Panc1 (cell line): ENCODE data around the gene ADCY7. TPM values are rescaled to one million over a fixed set of nuclear protein-coding genes. Genes with fewer than 3 reads are reported as not detected.

Experiments used
- ATAC-seq: fragments of 200-7000 bp; cut with Tn5 transposase; 2 replicates; pipeline ENCODE4 v1.9.1; 2020; ENCODE audit warnings: mild to moderate bottlenecking, moderate library complexity
- BruUV-seq: library from RNA; stranded (reverse); fragments of 400-500 nt; replicated peaks from 2 replicates; lab custom pipeline; 2021; lab: Mats Ljungman, UMichigan
- CTCF ChIA-PET: fragments of 300-600 bp; sonication (Branson Sonifier 250); formaldehyde crosslinking; loops from one replicate; lab custom pipeline; 2022; ENCODE audit warnings: antibody characterized with exemption; lab: Charles Lee
- POLR2A ChIA-PET: fragments of 300-600 bp; sonication (Branson Sonifier 250); formaldehyde crosslinking; loops from one replicate; lab custom pipeline; 2022; ENCODE audit warnings: antibody characterized with exemption; lab: Charles Lee
- DNase-seq: peaks from one replicate; pipeline ENCODE4 v3.0.0-alpha.2; 2010; ENCODE audit warnings: low read depth, low spot score
- H3K27ac ChIP-seq: 2 replicates; pipeline ENCODE4 v1.5.1; 2011; ENCODE audit warnings: mild to moderate bottlenecking, low read length, inconsistent platforms
- H3K27me3 ChIP-seq: fragments of 200-500 bp; sonication (Bioruptor generic); 2 replicates; pipeline ENCODE4 v1.6.0; 2014; ENCODE audit warnings: low read length, inconsistent platforms; ENCODE audit not compliant: control insufficient read depth, insufficient read depth
- H3K36me3 ChIP-seq: fragments of 200-500 bp; sonication (Bioruptor generic); 2 replicates; pipeline ENCODE4 v1.5.1; 2014; ENCODE audit warnings: inconsistent platforms, mild to moderate bottlenecking, low read length, moderate library complexity; ENCODE audit not compliant: control insufficient read depth, insufficient read depth
- H3K4me1 ChIP-seq: 2 replicates; pipeline ENCODE4 v1.5.1; 2011; ENCODE audit warnings: inconsistent platforms, mild to moderate bottlenecking, low read length, moderate library complexity; ENCODE audit not compliant: control insufficient read depth, insufficient read depth
- H3K4me3 ChIP-seq, 2 experiments: 2 replicates each; pipeline ENCODE4 v1.5.1; 2011 to 2012; ENCODE audit warnings: low read depth in 2 of 2, low read length in 2 of 2, mild to moderate bottlenecking in 2 of 2, inconsistent platforms in 1 of 2, moderate library complexity in 1 of 2
- H3K9me3 ChIP-seq: fragments of 200-500 bp; sonication (Bioruptor generic); 2 replicates; pipeline ENCODE4 v1.5.1; 2014; ENCODE audit warnings: low read depth, mild to moderate bottlenecking, inconsistent platforms, low read length, moderate library complexity; ENCODE audit not compliant: control insufficient read depth, insufficient read depth
- POLR2AphosphoS5 ChIP-seq: IDR thresholded peaks from 2 replicates; pipeline ENCODE4 v1.6.1; 2012; ENCODE audit warnings: mild to moderate bottlenecking, low read depth, low read length, moderate library complexity
- SIN3A ChIP-seq: IDR thresholded peaks from 2 replicates; pipeline ENCODE4 v1.6.1; 2012; ENCODE audit warnings: low read depth, mild to moderate bottlenecking, low read length, moderate library complexity, borderline replicate concordance; ENCODE audit not compliant: insufficient read depth
- TCF7L2 ChIP-seq: IDR thresholded peaks from 2 replicates; pipeline ENCODE4 v1.6.1; 2011; ENCODE audit warnings: mild to moderate bottlenecking, low read depth, low read length, inconsistent platforms
- in situ Hi-C: cut with HindIII; loops from 2 replicates; pipeline ENCODE4 v1.10.0; 2016; ENCODE audit warnings: low sequenced_read_pairs, low pct_unique_long_range_greater_than_20kb
- intact Hi-C: fragments of 100-400 bp; cut with micrococcal nuclease; formaldehyde crosslinking; loops from one replicate; pipeline ENCODE4 v1.10.0; 2022; ENCODE audit not compliant: unreplicated experiment
- total RNA-seq: library from RNA; stranded (reverse); gene quantifications from one replicate; pipeline ENCODE4 v1.2.1, GENCODE V29; 2021; ENCODE audit not compliant: unreplicated experiment
- TF ChIP-seq, protein P1 (sequence below): fragments of 450-650 bp; IDR thresholded peaks from 2 replicates; pipeline ENCODE4 v1.5.1; 2017; ENCODE audit warnings: mild to moderate bottlenecking
- TF ChIP-seq, protein P2 (sequence below), 2 experiments: IDR thresholded peaks; 2 replicates each; pipeline ENCODE4 v1.6.1; 2011 to 2012; ENCODE audit warnings: low read depth in 2 of 2, control low read depth in 1 of 2, low read length in 1 of 2, mild to moderate bottlenecking in 1 of 2, moderate library complexity in 1 of 2; ENCODE audit not compliant: insufficient read depth in 1 of 2

Gene ADCY7
- total RNA-seq, 1 experiment from 2014 or later, result 6.3 TPM

- intact Hi-C loops, result no loop called here
- Histone ChIP-seq H3K4me3 (no peak overlapping the region), H3K27ac (no peak overlapping the region), H3K36me3 (no peaks in the 10 kb centered on the region), H3K4me1 (0 out of 2 replicates have a peak, but pooled peaks cover 2% of the 10 kb centered on the region), H3K9me3 (no peaks in the 10 kb centered on the region), H3K27me3 (no peaks in the 10 kb centered on the region)
- ATAC-seq, result no peak
- DNase-seq, result no peak
- no TSS peak for BruUV-seq
- POLR2A ChIA-PET, result no interaction called here
- TF ChIP-seq SIN3A, result no peak
- TF ChIP-seq POLR2AphosphoS5, result no peak
- no peak for TF ChIP-seq TCF7L2
- TF ChIP-seq, protein P1, sequence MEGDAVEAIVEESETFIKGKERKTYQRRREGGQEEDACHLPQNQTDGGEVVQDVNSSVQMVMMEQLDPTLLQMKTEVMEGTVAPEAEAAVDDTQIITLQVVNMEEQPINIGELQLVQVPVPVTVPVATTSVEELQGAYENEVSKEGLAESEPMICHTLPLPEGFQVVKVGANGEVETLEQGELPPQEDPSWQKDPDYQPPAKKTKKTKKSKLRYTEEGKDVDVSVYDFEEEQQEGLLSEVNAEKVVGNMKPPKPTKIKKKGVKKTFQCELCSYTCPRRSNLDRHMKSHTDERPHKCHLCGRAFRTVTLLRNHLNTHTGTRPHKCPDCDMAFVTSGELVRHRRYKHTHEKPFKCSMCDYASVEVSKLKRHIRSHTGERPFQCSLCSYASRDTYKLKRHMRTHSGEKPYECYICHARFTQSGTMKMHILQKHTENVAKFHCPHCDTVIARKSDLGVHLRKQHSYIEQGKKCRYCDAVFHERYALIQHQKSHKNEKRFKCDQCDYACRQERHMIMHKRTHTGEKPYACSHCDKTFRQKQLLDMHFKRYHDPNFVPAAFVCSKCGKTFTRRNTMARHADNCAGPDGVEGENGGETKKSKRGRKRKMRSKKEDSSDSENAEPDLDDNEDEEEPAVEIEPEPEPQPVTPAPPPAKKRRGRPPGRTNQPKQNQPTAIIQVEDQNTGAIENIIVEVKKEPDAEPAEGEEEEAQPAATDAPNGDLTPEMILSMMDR, result no peak
- TF ChIP-seq, protein P2, sequence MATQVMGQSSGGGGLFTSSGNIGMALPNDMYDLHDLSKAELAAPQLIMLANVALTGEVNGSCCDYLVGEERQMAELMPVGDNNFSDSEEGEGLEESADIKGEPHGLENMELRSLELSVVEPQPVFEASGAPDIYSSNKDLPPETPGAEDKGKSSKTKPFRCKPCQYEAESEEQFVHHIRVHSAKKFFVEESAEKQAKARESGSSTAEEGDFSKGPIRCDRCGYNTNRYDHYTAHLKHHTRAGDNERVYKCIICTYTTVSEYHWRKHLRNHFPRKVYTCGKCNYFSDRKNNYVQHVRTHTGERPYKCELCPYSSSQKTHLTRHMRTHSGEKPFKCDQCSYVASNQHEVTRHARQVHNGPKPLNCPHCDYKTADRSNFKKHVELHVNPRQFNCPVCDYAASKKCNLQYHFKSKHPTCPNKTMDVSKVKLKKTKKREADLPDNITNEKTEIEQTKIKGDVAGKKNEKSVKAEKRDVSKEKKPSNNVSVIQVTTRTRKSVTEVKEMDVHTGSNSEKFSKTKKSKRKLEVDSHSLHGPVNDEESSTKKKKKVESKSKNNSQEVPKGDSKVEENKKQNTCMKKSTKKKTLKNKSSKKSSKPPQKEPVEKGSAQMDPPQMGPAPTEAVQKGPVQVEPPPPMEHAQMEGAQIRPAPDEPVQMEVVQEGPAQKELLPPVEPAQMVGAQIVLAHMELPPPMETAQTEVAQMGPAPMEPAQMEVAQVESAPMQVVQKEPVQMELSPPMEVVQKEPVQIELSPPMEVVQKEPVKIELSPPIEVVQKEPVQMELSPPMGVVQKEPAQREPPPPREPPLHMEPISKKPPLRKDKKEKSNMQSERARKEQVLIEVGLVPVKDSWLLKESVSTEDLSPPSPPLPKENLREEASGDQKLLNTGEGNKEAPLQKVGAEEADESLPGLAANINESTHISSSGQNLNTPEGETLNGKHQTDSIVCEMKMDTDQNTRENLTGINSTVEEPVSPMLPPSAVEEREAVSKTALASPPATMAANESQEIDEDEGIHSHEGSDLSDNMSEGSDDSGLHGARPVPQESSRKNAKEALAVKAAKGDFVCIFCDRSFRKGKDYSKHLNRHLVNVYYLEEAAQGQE (IDR thresholded peaks at IDR 0.05; ENCODE audit: insufficient read depth in 1 of 2, low read depth in 2 of 2, low read length in 1 of 2), result no peak
- CTCF ChIA-PET, result no interaction called here
- in situ Hi-C loops, result no loop called here
Observed at GRCh38 chr16:50297301-50298074, 31.1 kb downstream of the ADCY7 start.

DNA sequence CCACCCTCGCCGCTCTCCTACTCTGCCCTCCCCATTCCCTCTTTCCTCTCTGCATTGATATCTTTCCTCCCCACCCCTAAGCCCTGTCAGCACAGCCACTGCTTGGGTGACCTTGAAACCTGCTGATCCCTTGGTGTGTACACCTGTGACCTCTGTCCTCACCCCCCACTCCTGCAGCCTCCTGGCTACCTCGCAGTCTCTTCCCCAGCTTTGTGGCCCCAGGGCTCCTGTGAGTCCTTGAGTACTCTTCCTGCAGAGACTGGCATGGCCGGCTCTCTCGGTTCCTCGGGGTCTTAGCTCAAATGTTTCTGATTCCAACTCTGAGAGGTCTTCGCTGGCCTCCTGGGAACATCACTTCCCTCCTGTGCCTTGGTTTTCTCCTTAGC lies 31.7 kb downstream of the ADCY7 start:
- ChIA-PET POLR2A (no interaction called here), CTCF (no interaction called here)
- H3K27ac ChIP-seq, result no peak overlapping the region
- no peaks in the 10 kb centered on the region for H3K27me3 ChIP-seq
- 0 out of 2 replicates have a peak, but pooled peaks cover 2% of the 10 kb centered on the region for H3K4me1 ChIP-seq
- TF ChIP-seq POLR2AphosphoS5 (no peak), SIN3A (no peak), TCF7L2 (no peak)
- TF ChIP-seq, protein P2 (IDR thresholded peaks at IDR 0.05; ENCODE audit: insufficient read depth in 1 of 2, low read depth in 2 of 2, low read length in 1 of 2), result no peak
- ATAC-seq, result no peak
- no peak for DNase-seq
- in situ Hi-C loops, result no loop called here
- intact Hi-C loops, result no loop called here
- no peak overlapping the region for H3K4me3 ChIP-seq
- H3K36me3 ChIP-seq, result no peaks in the 10 kb centered on the region
- no TSS peak for BruUV-seq
- H3K9me3 ChIP-seq, result no peaks in the 10 kb centered on the region
